OCI-LY1 (cell line): ENCODE measurements around the gene TRABD2B.

Experiments
- H2AFZ ChIP-seq: fragments of 200-600 bp; sonication (generic), shearing (Covaris generic); 2 replicates; pipeline ENCODE4 v1.6.0; 2014; ENCODE audit warnings: antibody characterized with exemption, mild to moderate bottlenecking, low read length
- H3F3A ChIP-seq: fragments of 200-600 bp; sonication (generic), shearing (Covaris generic); 2 replicates; pipeline ENCODE4 v1.6.0; 2014; ENCODE audit warnings: mild to moderate bottlenecking, antibody characterized with exemption, low read length, moderate library complexity; ENCODE audit not compliant: insufficient read depth
- H3K27ac ChIP-seq: fragments of 200-600 bp; sonication (generic); 2 replicates; pipeline ENCODE4 v1.5.1; 2014; ENCODE audit warnings: low read length, mixed run types, mild to moderate bottlenecking, low read depth; ENCODE audit not compliant: poor library complexity, severe bottlenecking
- H3K27me3 ChIP-seq: fragments of 200-600 bp; sonication (generic); 2 replicates; pipeline ENCODE4 v1.6.0; 2014; ENCODE audit warnings: antibody characterized with exemption, mild to moderate bottlenecking, low read length, moderate library complexity; ENCODE audit not compliant: insufficient read depth
- H3K36me3 ChIP-seq: fragments of 200-600 bp; sonication (generic); 2 replicates; pipeline ENCODE4 v1.6.1; 2014; ENCODE audit warnings: mild to moderate bottlenecking, antibody characterized with exemption, low read length, moderate library complexity, mixed read lengths; ENCODE audit not compliant: insufficient read depth
- H3K4me1 ChIP-seq: fragments of 200-600 bp; sonication (generic); 2 replicates; pipeline ENCODE4 v1.5.1; 2014; ENCODE audit warnings: mild to moderate bottlenecking, low read length, moderate library complexity; ENCODE audit not compliant: insufficient read depth, severe bottlenecking
- H3K4me2 ChIP-seq: fragments of 200-600 bp; sonication (generic), shearing (Covaris generic); 2 replicates; pipeline ENCODE4 v1.6.1; 2014; ENCODE audit warnings: low read length
- H3K4me3 ChIP-seq: fragments of 200-600 bp; sonication (generic); 2 replicates; pipeline ENCODE4 v1.5.1; 2014; ENCODE audit warnings: low read length, low read depth, mild to moderate bottlenecking, mixed read lengths; ENCODE audit not compliant: poor library complexity, severe bottlenecking
- H3K79me2 ChIP-seq: fragments of 200-600 bp; shearing (Covaris generic); 2 replicates; pipeline ENCODE4 v1.6.1; 2016; ENCODE audit warnings: mixed run types, low read length, mixed read lengths; ENCODE audit not compliant: insufficient read depth
- H3K9ac ChIP-seq: fragments of 200-600 bp; sonication (generic), shearing (Covaris generic); 2 replicates; pipeline ENCODE4 v1.6.1; 2014; ENCODE audit warnings: mild to moderate bottlenecking, low read length, mixed read lengths
- H3K9me2 ChIP-seq: fragments of 200-600 bp; sonication (generic), shearing (Covaris generic); 2 replicates; pipeline ENCODE4 v1.6.1; 2014; ENCODE audit warnings: low read depth, mild to moderate bottlenecking, low read length, mixed read lengths
- H3K9me3 ChIP-seq: fragments of 200-600 bp; shearing (Covaris generic); 2 replicates; pipeline ENCODE4 v1.6.1; 2014; ENCODE audit warnings: low read length, mixed read lengths
- H4K20me1 ChIP-seq: fragments of 200-600 bp; sonication (generic), shearing (Covaris generic); 2 replicates; pipeline ENCODE4 v1.6.0; 2016; ENCODE audit warnings: mild to moderate bottlenecking, low read length; ENCODE audit not compliant: insufficient read depth
- EZH2 ChIP-seq: fragments of 200-600 bp; sonication (generic), shearing (Covaris generic); IDR thresholded peaks from 2 replicates; pipeline ENCODE4 v1.8.0; 2017; ENCODE audit warnings: borderline replicate concordance, mixed run types, mild to moderate bottlenecking, antibody characterized with exemption, low read length, moderate library complexity, mixed read lengths
- TF ChIP-seq, protein P1 (sequence below): fragments of 200-600 bp; sonication (generic), shearing (Covaris generic); IDR thresholded peaks from 2 replicates; pipeline ENCODE4 v1.5.1; 2017; ENCODE audit warnings: mild to moderate bottlenecking, antibody characterized with exemption, low read length, moderate library complexity, mixed read lengths

The TRABD2B gene

GRCh38 chr1:47894410-47895278 lies 102.5 kb downstream of the TRABD2B start:
- Histone ChIP-seq H3K27me3 (no peaks in the 10 kb centered on the region), H3K4me1 (no peaks in the 10 kb centered on the region), H4K20me1 (no peaks in the 10 kb centered on the region), H3K27ac (no peak overlapping the region), H2AFZ (no peak overlapping the region), H3F3A (no peaks in the 10 kb centered on the region), H3K9ac (no peak overlapping the region), H3K4me2 (no peak overlapping the region), H3K79me2 (no peaks in the 10 kb centered on the region), H3K9me3 (no peaks in the 10 kb centered on the region), H3K9me2 (no peaks in the 10 kb centered on the region), H3K4me3 (no peak overlapping the region), H3K36me3 (no peaks in the 10 kb centered on the region)
- TF ChIP-seq, protein P1, sequence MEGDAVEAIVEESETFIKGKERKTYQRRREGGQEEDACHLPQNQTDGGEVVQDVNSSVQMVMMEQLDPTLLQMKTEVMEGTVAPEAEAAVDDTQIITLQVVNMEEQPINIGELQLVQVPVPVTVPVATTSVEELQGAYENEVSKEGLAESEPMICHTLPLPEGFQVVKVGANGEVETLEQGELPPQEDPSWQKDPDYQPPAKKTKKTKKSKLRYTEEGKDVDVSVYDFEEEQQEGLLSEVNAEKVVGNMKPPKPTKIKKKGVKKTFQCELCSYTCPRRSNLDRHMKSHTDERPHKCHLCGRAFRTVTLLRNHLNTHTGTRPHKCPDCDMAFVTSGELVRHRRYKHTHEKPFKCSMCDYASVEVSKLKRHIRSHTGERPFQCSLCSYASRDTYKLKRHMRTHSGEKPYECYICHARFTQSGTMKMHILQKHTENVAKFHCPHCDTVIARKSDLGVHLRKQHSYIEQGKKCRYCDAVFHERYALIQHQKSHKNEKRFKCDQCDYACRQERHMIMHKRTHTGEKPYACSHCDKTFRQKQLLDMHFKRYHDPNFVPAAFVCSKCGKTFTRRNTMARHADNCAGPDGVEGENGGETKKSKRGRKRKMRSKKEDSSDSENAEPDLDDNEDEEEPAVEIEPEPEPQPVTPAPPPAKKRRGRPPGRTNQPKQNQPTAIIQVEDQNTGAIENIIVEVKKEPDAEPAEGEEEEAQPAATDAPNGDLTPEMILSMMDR = no peak
- no peak for TF ChIP-seq EZH2

GRCh38 chr1:47893412-47893811 lies 103.8 kb downstream of the TRABD2B start:
- Histone ChIP-seq H3K4me1 (no peaks in the 10 kb centered on the region), H3K9me3 (no peaks in the 10 kb centered on the region), H3K4me2 (no peak overlapping the region)

DNA sequence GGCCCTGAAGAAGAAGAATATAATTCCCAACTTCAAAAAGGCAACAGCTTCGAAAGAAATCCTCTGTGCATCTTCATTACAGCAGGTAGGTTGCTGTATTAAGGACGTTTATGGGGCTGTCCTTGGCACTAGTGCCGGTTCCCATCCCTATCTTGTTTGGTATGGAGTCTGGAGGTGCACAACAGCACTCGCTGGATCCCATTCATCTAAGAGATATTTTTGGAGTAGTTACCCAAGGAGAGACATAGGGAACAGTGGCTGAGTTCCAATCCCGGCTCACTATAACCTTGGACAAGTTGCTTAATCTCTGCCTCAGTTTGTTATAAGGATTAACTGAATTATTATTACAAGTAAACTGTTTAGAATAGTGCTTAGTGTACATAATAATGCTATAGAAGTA lies 106.4 kb downstream of the TRABD2B start:
- Histone ChIP-seq H3K9ac (no peak overlapping the region), H3K4me3 (no peak overlapping the region), H3K79me2 (no peaks in the 10 kb centered on the region), H3K9me3 (no peaks in the 10 kb centered on the region), H3K36me3 (no peaks in the 10 kb centered on the region), H2AFZ (no peak overlapping the region), H3K4me2 (no peak overlapping the region), H3F3A (no peaks in the 10 kb centered on the region), H3K9me2 (no peaks in the 10 kb centered on the region), H4K20me1 (no peaks in the 10 kb centered on the region), H3K27me3 (no peaks in the 10 kb centered on the region), H3K4me1 (no peaks in the 10 kb centered on the region), H3K27ac (no peak overlapping the region)
- TF ChIP-seq, protein P1 = no peak
- TF ChIP-seq EZH2 = no peak

More at GRCh38 chr1:47893412-47893811, 103.8 kb downstream of the TRABD2B start:
- H3K9me2 ChIP-seq = no peaks in the 10 kb centered on the region
- H3K79me2 ChIP-seq = no peaks in the 10 kb centered on the region
- no peaks in the 10 kb centered on the region for H3K27me3 ChIP-seq
- H3K9ac ChIP-seq = no peak overlapping the region
- H2AFZ ChIP-seq = no peak overlapping the region
- H3K36me3 ChIP-seq = no peaks in the 10 kb centered on the region
- H3K4me3 ChIP-seq = no peak overlapping the region
- no peaks in the 10 kb centered on the region for H3F3A ChIP-seq
- TF ChIP-seq EZH2 = no peak
- TF ChIP-seq, protein P1 = no peak
- no peak overlapping the region for H3K27ac ChIP-seq
- no peaks in the 10 kb centered on the region for H4K20me1 ChIP-seq
